NCI-H226 (cell line): ENCODE results near the gene ELAVL3.
"Not testable (repeated sequence)": the region's sequence is repeated elsewhere in the genome, so short reads cannot be mapped to it uniquely, and the experiment has no call there.

Experiments used
- DNase-seq: peaks from one replicate; pipeline ENCODE4 v3.0.0-alpha.2; 2015

Gene ELAVL3

GRCh38 chr19:11458236-11458900 lies 22.5 kb downstream of the ELAVL3 start:
- DNase-seq: no peak

- no peak for DNase-seq
Measured at GRCh38 chr19:11457831-11458230, 23.0 kb downstream of the ELAVL3 start.

DNA sequence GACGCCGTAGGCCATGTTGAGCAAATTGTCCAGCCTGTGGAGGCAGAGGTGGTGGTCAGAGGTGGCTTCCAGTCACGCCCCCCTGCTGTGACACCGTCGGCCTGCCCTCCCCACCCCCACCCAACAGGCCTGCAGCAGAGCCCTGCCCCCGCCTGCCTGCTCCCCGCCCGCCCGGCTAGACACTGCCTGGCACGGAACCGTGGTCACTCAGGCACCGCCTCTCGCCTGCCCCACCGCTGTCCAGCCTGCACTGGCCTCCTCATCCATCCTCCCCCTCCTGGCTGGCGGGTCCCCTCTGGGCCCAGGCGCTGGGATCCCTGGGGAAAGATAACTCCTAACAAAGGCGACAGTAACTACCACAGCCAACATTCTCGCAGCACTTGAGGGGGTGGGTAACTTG lies 23.7 kb downstream of the ELAVL3 start:
- DNase-seq: no peak

- no peak for DNase-seq
Measured at GRCh38 chr19:11456659-11457058, 24.2 kb downstream of the ELAVL3 start.

- not testable (repeated sequence) for DNase-seq
Measured at GRCh38 chr19:11455233-11455554, 25.7 kb downstream of the ELAVL3 start.

GRCh38 chr19:11453468-11454341 lies 27.1 kb downstream of the ELAVL3 start:
- no peak for DNase-seq

DNA sequence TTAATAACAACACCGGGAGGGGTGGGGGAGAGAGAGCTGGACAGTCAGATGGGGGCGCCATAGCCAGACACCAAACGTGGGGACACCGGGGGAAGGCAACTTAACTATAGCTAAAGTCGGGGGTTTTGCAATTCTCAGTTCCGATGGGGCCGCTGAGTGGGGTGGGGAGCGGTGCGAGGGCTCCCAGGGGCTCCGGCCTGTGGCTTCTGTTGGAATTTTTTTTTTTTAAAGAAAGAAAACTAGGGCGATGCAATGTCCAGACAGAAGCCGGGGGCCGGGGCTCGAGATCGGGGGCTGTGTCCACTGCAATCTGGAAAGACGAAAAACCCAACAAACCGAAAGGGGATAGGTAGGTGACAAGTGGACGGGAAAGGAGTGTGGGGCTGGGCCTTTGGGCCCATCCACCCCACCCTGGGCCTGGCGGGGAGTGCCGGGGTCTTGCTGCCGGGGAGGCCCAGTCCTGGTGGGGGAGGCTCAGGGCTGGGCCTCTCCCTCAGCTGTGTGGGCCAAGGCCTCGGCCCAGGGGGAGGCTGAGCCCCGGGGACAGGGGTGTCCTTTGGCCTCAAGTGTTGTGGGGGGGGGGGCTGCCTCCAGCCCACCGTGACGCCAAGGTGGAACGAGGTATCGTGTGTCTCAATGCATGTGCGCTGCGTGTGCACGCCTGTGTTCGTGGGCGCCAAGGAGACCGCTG lies 28.1 kb downstream of the ELAVL3 start:
- no peak for DNase-seq

GRCh38 chr19:11451871-11452619 lies 28.8 kb downstream of the ELAVL3 start:
- DNase-seq: no peak

GRCh38 chr19:11451327-11451870 lies 29.4 kb downstream of the ELAVL3 start:
- DNase-seq: no peak

DNA sequence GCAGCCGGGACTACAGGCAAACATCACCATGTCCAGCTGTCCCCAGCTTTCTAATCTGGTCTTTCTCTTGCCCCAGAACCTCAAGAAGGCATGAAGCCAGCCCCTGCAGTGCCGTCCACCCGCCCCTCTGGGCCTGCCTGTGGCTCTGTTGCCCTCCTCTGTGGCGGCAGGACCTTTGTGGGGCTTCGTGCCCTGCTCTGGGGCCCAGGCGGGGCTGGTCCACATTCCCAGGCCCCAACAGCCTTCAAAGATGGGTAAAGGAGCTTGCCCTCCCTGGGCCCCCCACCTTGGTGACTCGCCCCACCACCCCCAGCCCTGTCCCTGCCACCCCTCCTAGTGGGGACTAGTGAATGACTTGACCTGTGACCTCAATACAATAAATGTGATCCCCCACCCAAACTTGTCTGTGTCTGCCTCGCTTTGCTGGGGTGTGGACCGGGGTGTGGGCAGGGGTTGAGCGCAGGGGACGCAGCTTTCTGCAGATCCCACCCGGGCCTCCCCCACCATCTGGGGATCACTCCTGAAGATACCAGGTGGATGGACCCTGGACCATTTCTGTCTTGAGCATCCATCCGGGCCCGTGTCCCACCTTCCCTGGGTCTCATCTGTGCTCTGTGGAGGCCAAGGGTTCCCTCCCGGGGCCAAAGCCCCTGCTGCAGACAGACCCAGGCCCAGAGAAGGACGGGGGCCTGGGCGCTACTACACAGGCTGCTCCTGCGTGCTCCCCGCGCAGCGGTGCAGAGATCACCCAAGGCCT lies 30.1 kb downstream of the ELAVL3 start:
- no peak for DNase-seq

GRCh38 chr19:11448923-11449554 lies 31.8 kb downstream of the ELAVL3 start:
- DNase-seq: no peak

DNA sequence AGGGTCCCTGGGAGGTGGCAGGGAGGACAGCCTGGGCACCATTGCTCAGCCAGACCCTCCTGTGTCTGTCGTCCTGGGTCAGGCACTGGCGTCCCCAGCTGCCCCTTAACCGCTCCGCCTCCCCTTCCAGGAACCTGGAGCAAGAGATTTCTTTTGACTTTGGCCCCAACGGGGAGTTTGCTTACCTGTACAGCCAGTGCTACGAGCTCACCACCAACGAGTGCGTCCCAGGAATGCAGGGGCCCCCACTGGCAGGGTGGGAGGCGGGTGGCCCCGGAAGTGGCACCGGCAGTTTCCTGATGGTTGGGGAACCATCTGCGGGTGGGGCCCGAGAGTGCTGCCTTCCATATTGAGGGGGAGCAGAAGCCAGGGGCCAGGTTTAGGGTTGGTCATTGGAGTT lies 32.4 kb downstream of the ELAVL3 start:
- DNase-seq: no peak

DNA sequence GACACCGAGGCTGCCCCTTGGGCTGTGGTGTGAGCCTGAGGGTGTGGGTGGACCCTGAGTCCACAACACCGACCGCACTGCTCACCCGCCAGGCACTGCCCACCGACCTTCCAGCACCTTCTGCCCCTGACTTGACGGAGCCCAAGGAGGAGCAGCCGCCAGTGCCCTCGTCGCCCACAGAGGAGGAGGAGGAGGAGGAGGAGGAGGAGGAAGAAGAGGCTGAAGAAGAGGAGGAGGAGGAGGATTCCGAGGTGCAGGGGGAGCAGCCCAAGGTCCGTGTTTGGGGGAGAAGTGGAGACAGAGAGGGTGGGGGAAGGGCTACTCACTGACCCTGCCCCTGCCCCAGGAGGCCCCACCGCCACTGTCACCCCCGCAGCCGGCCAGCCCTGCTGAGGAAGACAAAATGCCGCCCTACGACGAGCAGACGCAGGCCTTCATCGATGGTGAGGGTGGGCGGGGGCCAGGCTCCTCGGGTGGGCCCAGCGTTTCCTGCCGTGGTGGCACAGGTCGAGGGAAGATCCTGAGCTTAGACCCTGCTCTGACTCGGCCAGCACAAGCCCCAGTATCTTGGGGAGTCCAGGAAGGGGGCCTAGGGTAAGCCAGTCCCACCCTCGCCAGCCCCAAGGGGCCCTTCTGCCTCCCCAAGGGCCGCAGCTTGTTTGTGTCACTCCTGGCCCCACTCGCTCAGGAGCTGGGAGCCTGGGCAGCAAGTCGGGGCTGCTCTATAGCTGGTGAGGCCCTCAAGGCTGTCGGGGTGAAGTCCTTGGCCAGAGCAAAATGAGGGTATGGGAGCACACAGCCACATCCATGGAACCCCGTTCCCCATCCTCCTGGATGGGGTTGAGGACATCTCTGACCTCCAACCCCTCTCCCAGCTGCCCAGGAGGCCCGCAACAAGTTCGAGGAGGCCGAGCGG lies 33.2 kb downstream of the ELAVL3 start:
- no peak for DNase-seq

GRCh38 chr19:11446652-11447301 lies 34.1 kb downstream of the ELAVL3 start:
- DNase-seq: no peak

DNA sequence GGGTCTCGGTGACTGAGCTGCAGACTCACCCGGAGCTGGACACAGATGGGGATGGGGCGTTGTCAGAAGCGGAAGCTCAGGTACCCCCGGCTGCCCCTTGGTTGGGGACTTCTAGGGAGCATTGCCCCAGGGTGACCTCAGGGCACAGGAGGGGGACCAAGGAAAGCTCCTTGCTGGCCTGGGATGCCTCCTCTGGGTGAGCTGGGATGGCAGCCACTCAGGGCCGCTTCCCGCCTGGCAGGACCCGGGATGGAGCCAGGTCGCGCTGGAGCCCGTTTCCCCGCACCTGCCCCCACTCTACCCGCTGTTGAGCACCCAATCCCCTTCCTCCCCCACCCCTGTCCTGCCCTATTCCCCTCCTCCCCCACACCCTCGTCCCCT lies 34.6 kb downstream of the ELAVL3 start:
- no peak for DNase-seq

- DNase-seq: no peak
Measured at GRCh38 chr19:11445141-11445540, 35.7 kb downstream of the ELAVL3 start.

- no peak for DNase-seq
Measured at GRCh38 chr19:11444059-11444458, 36.8 kb downstream of the ELAVL3 start.

DNA sequence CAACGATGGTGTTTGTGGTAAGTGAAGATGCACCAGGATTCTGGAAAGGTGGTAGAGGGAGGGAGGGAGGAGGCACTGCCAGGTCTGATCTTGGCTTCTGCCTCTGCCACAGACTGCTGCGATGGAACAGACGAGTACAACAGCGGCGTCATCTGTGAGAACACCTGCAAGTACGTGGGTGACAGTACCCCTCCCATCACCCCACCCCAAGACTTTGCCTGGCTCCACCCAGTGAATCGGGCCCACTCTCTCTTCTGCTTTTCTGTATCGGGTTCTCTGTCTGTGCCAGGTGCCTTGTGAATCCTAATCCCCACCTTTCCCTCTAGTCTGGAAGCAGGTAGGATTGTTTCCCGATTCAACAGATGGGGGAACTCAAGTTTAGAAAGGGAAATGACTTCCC lies 42.9 kb downstream of the ELAVL3 start:
- DNase-seq: no peak

- peak; percentile 10 for DNase-seq
Measured at GRCh38 chr19:11435833-11436313, 45.0 kb downstream of the ELAVL3 start.
